DND-41 (cell line): ENCODE data around the gene TUBGCP4.
"Not testable (repeated sequence)": the region's sequence is repeated elsewhere in the genome, so short reads cannot be mapped to it uniquely, and the experiment has no call there.

Experiments used
- ATAC-seq: fragments of 200-7000 bp; cut with Tn5 transposase; 3 replicates; pipeline ENCODE4 v1.9.1; 2021; ENCODE audit warnings: low read depth; ENCODE audit not compliant: insufficient read depth
- DNase-seq: peaks from one replicate; pipeline ENCODE4 v3.0.0-alpha.2; 2020
- H2AFZ ChIP-seq: 2 replicates; pipeline ENCODE4 v1.6.0; 2012; ENCODE audit warnings: low read depth, low read length
- H3K27ac ChIP-seq: 2 replicates; pipeline ENCODE4 v1.5.1; 2012; ENCODE audit warnings: low read length, inconsistent platforms
- H3K27me3 ChIP-seq: fragments of 200-600 bp; sonication (generic); 2 replicates; pipeline ENCODE4 v1.6.0; 2012; ENCODE audit warnings: low read length, mild to moderate bottlenecking, inconsistent platforms; ENCODE audit not compliant: insufficient read depth, poor library complexity
- H3K36me3 ChIP-seq: 2 replicates; pipeline ENCODE4 v1.5.1; 2012; ENCODE audit warnings: low read length, inconsistent platforms; ENCODE audit not compliant: insufficient read depth
- H3K4me1 ChIP-seq: 2 replicates; pipeline ENCODE4 v1.5.1; 2012; ENCODE audit warnings: mild to moderate bottlenecking, low read length; ENCODE audit not compliant: insufficient read depth
- H3K4me2 ChIP-seq: 2 replicates; pipeline ENCODE4 v1.6.0; 2012; ENCODE audit warnings: mild to moderate bottlenecking, moderate library complexity, low read length, inconsistent platforms; ENCODE audit not compliant: insufficient read depth
- H3K4me3 ChIP-seq, 2 experiments: fragments of 200-600 bp in 1 of 2; shearing (Covaris generic) in 1 of 2; 2 replicates each; pipeline ENCODE4 v1.5.1; 2012 to 2016; ENCODE audit warnings: inconsistent platforms in 2 of 2, low read length in 2 of 2, mild to moderate bottlenecking in 2 of 2, low read depth in 1 of 2, moderate library complexity in 1 of 2
- H3K79me2 ChIP-seq: 2 replicates; pipeline ENCODE4 v1.6.0; 2012; ENCODE audit warnings: low read length, inconsistent platforms; ENCODE audit not compliant: insufficient read depth
- H3K9ac ChIP-seq: 2 replicates; pipeline ENCODE4 v1.6.0; 2012; ENCODE audit warnings: low read depth, mild to moderate bottlenecking, inconsistent platforms, low read length, moderate library complexity
- H3K9me3 ChIP-seq: 2 replicates; pipeline ENCODE4 v1.5.1; 2012; ENCODE audit warnings: low read length, moderate library complexity, mild to moderate bottlenecking, inconsistent platforms; ENCODE audit not compliant: insufficient read depth, severe bottlenecking
- H4K20me1 ChIP-seq: 2 replicates; pipeline ENCODE4 v1.6.0; 2012; ENCODE audit warnings: low read length; ENCODE audit not compliant: insufficient read depth
- EZH2 ChIP-seq: IDR thresholded peaks from 3 replicates; pipeline ENCODE4 v1.6.1; 2012; ENCODE audit warnings: borderline replicate concordance, low read depth, mild to moderate bottlenecking, moderate library complexity, low read length, inconsistent platforms; ENCODE audit not compliant: severe bottlenecking
- TF ChIP-seq, protein P1 (sequence below): IDR thresholded peaks from 2 replicates; pipeline ENCODE4 v1.5.1; 2012; ENCODE audit warnings: borderline replicate concordance, low read length, moderate library complexity, mild to moderate bottlenecking; ENCODE audit not compliant: poor library complexity, severe bottlenecking; ENCODE audit errors: extremely low read depth

Gene TUBGCP4

DNA sequence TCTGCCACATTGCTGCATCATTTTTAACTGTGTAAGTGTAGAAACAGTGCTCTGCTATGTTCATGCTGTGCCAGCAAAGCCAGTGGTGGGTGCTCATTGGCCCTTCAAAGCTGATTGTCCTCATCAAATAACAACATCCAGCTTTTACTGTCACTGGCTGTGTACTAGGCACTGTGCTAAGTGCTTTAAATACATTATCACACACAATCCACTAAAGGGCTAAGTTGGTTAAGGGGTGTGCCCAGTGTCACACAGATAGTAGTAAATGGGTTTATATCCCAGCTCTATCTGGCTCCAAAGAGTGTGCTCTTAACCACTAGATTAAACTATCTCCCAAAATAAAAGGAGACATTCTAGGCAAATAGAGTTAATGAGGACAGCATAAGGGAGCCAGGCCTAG, 7.7 kb downstream of the TUBGCP4 start:
- H3K27me3 ChIP-seq = no peaks in the 10 kb centered on the region
- no peaks in the 10 kb centered on the region for H3K9me3 ChIP-seq
- H3K4me1 ChIP-seq = no peaks in the 10 kb centered on the region
- peaks cover 15% of the 10 kb centered on the region; the same call in 1 of the 2 replicates for H3K79me2 ChIP-seq
- DNase-seq (no peak), ATAC-seq (no peak)
- H3K9ac ChIP-seq = no peak overlapping the region
- peaks cover 4% of the 10 kb centered on the region; the same call in 1 of the 2 replicates for H4K20me1 ChIP-seq
- H3K4me2 ChIP-seq = no peak overlapping the region
- TF ChIP-seq, protein P1, sequence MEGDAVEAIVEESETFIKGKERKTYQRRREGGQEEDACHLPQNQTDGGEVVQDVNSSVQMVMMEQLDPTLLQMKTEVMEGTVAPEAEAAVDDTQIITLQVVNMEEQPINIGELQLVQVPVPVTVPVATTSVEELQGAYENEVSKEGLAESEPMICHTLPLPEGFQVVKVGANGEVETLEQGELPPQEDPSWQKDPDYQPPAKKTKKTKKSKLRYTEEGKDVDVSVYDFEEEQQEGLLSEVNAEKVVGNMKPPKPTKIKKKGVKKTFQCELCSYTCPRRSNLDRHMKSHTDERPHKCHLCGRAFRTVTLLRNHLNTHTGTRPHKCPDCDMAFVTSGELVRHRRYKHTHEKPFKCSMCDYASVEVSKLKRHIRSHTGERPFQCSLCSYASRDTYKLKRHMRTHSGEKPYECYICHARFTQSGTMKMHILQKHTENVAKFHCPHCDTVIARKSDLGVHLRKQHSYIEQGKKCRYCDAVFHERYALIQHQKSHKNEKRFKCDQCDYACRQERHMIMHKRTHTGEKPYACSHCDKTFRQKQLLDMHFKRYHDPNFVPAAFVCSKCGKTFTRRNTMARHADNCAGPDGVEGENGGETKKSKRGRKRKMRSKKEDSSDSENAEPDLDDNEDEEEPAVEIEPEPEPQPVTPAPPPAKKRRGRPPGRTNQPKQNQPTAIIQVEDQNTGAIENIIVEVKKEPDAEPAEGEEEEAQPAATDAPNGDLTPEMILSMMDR = no peak
- TF ChIP-seq EZH2 = no peak
- H3K36me3 ChIP-seq = peaks cover 62% of the 10 kb centered on the region
- H2AFZ ChIP-seq = no peak overlapping the region
- H3K4me3 ChIP-seq = no peak overlapping the region
- H3K27ac ChIP-seq = no peak overlapping the region

- peaks cover 78% of the 10 kb centered on the region for H3K36me3 ChIP-seq
- H2AFZ ChIP-seq = no peak overlapping the region
- no peaks in the 10 kb centered on the region for H3K9me3 ChIP-seq
- no peak for DNase-seq
- H4K20me1 ChIP-seq = no peaks in the 10 kb centered on the region
- H3K4me3 ChIP-seq = no peak overlapping the region
- no peak for ATAC-seq
- TF ChIP-seq, protein P1 = no peak
- TF ChIP-seq EZH2 = no peak
- H3K27ac ChIP-seq = no peak overlapping the region
- no peak overlapping the region for H3K9ac ChIP-seq
- H3K27me3 ChIP-seq = no peaks in the 10 kb centered on the region
- no peaks in the 10 kb centered on the region for H3K79me2 ChIP-seq
- H3K4me2 ChIP-seq = no peak overlapping the region
- H3K4me1 ChIP-seq = no peaks in the 10 kb centered on the region
These were observed 11.4 kb downstream of the TUBGCP4 start for GRCh38 chr15:43382310-43382709.

DNA sequence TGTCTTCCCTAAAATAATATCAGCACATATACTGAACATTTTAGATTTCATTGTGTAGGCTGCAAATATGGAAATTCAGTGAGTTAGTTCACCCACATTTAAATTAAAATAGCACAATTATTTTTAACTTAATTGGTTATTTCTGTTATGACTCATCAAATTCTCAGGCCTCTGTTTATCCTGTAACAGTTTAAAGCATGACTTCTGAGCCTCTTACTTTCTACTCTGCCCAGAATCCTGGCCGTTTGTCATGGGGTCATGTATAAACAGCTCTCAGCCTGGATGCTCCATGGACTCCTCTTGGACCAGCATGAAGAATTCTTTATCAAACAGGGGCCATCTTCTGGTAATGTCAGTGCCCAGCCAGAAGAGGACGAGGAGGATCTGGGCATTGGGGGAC, 12.2 kb downstream of the TUBGCP4 start:
- ATAC-seq (no peak), DNase-seq (no peak)
- H3K79me2 ChIP-seq = no peaks in the 10 kb centered on the region
- H3K4me3 ChIP-seq = no peak overlapping the region
- H3K27me3 ChIP-seq = no peaks in the 10 kb centered on the region
- H3K27ac ChIP-seq = no peak overlapping the region
- H3K9me3 ChIP-seq = no peaks in the 10 kb centered on the region
- no peak overlapping the region for H2AFZ ChIP-seq
- H3K4me2 ChIP-seq = no peak overlapping the region
- TF ChIP-seq, protein P1 = no peak
- TF ChIP-seq EZH2 = no peak
- H3K4me1 ChIP-seq = no peaks in the 10 kb centered on the region
- H4K20me1 ChIP-seq = no peaks in the 10 kb centered on the region
- H3K9ac ChIP-seq = no peak overlapping the region
- peaks cover 75% of the 10 kb centered on the region for H3K36me3 ChIP-seq

- TF ChIP-seq, protein P1 = no peak
- no peak for TF ChIP-seq EZH2
- no peak overlapping the region for H2AFZ ChIP-seq
- no peaks in the 10 kb centered on the region for H4K20me1 ChIP-seq
- peaks cover 37% of the 10 kb centered on the region for H3K36me3 ChIP-seq
- 0 out of 2 replicates have a peak, but pooled peaks cover 2% of the 10 kb centered on the region for H3K79me2 ChIP-seq
- H3K4me2 ChIP-seq = no peak overlapping the region
- no peak overlapping the region for H3K27ac ChIP-seq
- no peaks in the 10 kb centered on the region for H3K4me1 ChIP-seq
- no peak overlapping the region for H3K4me3 ChIP-seq
- no peak overlapping the region for H3K9ac ChIP-seq
- H3K27me3 ChIP-seq = no peaks in the 10 kb centered on the region
- DNase-seq (no peak), ATAC-seq (no peak)
- H3K9me3 ChIP-seq = no peaks in the 10 kb centered on the region
These were observed 19.8 kb downstream of the TUBGCP4 start for GRCh38 chr15:43390723-43391122.

DNA sequence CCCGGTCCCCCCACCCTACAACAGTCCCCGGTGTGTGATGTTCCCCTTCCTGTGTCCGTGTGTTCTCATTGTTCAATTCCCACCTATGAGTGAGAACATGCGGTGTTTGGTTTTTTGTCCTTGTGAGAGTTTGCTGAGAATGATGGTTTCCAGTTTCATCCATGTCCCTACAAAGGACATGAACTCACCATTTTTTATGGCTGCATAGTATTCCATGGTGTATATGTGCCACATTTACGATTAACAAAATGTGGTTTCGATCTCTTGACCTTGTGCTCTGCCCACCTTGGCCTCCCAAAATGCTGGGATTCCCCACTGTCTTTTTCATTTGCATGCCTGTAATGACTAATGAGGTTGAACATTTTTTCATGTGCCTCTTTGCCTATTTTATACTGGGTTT, 22.7 kb downstream of the TUBGCP4 start:
- H4K20me1 ChIP-seq, H3K27ac ChIP-seq, H3K4me2 ChIP-seq, H3K4me1 ChIP-seq, H3K9me3 ChIP-seq, ATAC-seq, H3K79me2 ChIP-seq, H3K27me3 ChIP-seq, H3K9ac ChIP-seq, H3K4me3 ChIP-seq, DNase-seq, H2AFZ ChIP-seq: not testable (repeated sequence)
- peaks cover 47% of the 10 kb centered on the region for H3K36me3 ChIP-seq
